NCI-H1048 (cell line): ENCODE results near the gene RPS15.

ENCODE experiments used
- DNase-seq: peaks from one replicate; lab custom pipeline; 2025; lab: John Stamatoyannopoulos, UW

The RPS15 gene

DNA sequence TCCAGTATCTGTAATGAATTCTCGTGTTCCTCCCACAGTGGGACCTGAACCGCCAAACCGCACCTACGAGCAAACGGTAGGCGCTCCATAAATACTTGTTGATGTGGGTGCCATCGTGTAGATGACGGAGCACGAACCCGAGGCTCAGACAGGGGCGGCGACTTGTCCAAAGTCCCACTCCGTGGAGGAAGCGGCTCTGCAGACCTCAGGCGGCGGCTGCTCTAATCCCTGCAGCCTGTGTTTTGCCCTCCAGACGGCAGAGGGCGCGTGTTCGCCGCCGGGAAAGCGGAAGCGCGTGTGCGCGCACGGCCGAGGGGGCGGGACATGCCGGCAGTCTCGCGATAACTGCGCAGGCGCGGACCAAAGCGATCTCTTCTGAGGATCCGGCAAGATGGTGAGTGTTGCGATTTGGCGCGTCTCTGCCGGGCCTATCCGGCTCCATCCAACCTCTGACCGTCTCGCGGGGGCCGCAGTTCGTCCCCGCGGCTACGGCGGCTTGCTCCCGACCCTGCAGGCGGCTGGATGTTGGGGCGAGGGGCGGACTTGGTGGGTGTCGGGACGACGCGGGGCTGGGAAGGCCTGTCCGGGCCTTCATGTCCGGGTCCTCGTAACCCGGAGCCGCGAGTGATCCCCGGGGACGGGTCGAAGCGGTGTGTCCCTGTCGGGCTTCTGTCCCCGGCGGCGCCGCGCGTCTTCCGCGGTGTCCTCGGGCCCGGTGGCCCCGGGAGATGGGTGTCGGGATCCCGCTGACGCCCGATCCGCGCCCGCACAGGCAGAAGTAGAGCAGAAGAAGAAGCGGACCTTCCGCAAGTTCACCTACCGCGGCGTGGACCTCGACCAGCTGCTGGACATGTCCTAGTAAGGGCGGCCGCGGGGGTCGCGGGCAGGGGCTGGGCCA, at the start of gene RPS15:
Gene RPS15, plus strand, starts transcription at position 362 of the 898 bp plus-strand sequence. Its CDS starts 30 bp downstream, at position 392.
- DNase-seq, result peak; percentile 84

DNA sequence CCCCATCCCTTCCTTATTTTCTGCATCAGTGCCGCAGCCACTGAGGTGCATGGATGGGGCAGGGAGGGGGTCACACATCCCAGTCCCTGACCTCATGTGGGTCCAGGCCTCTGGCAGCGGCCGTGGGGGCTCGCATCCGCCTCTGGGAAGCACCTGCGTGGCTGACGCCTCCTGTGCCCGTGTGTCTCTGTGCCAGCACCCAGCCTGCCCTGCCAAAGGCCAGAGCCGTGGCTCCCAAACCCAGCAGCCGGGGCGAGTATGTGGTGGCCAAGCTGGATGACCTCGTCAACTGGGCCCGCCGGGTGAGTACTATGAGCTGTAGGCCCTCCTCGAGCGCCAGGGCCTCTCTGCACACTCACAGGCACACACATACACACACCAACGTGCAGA, 49.6 kb upstream of the RPS15 start:
- DNase-seq, result no peak

DNA sequence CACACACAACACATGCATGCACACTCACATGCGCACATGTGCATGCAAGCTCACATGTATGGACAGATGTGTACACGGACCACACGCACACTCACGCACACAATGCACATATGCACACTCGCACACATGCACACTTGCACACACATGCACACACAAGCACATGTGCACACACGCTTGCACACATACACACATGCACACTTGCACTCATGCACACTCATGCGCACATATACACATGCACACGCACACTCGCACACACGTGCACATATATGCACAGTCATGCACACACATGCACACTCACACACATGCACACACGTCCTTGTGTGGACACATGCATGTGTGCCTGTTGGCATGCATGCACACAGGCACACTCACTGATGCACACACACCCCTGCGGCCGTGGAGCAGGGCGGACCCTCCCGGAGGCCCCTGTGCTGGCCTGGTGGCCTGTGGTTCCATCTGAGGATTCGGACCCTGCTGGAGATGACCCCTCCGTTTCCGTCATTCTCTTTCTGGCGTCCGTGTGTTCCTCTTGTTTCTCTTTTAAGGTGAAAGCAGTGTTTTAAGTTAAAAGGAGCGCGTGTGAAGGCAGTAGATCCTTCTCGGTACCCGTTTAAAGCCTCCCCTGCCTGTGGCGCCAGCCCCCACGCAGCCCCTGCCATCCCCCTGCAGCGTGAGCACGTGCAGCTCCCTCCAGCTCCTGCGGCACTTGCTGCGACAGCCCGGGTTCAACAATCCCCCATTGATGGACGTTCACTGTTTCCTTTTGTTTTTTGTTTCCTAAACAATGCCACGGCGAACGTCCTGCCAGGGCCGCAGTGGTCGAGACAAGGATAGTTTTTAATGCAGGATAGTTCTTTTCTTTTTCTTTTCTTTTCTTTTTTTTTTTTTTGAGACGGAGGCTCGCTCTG, 48.9 kb upstream of the RPS15 start:
- no peak for DNase-seq

DNA sequence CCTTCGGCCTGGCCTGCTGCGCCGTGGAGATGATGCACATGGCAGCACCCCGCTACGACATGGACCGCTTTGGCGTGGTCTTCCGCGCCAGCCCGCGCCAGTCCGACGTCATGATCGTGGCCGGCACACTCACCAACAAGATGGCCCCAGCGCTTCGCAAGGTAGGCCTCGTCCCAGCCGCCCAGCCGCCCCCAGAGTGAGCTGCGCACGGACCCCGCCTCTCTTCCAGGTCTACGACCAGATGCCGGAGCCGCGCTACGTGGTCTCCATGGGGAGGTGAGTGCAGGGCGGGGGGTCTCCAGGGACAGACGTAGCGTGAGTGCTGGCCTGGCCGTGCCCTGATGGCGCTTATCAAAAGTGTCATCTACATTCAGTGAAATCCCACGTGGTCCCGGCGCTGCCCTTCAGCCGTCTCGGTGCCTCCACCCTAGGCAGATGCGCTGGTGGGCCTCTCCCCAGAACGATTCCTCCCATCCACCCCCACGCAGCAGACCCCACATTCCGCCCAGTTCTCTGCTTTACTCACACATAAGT, 47.2 kb upstream of the RPS15 start:
- no peak for DNase-seq

DNA sequence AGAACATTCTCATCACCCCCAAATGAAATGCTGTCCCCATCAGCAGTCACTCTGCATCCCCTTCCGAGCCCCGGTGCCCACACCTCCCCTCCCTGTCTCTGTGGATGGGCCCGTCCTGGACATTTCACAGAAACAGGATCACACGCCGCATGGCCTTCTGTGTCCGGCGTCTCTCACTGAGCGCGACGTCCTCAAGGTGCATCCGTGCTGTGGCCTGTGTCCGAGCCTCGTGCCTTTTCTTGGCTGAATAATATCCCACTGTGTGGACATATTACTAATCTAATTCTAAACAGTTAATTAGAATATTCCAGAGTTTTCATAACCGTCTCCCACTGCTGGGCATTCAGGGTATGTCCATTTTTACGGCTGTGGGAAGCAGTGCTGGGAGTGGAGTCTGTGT, 45.8 kb upstream of the RPS15 start:
- no peak for DNase-seq

DNA sequence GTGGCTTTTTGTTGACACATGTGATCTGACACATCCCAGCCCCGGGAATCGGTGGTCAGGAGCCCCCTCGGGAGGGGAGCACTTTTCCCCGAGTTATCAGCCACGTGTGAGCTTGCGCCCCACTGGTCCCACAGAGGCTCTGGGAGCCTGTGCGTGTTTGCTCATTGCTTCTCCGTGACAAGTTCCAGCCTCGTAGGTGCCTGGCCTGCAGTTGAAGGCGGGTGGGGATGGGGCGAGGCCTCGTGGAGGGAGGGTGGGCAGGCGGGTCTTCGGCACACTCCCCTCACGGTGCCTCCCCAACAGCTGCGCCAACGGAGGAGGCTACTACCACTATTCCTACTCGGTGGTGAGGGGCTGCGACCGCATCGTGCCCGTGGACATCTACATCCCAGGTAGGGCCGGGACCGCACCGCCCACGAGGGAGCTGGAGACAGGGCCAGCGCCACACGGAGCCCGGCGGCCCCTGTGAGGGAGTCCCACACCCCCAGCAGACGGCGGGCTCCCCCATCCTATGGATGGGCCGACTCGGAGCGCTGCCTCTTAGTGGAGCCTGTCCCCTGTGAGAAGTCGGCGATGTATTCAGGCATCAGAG, 45.2 kb upstream of the RPS15 start:
- no peak for DNase-seq

DNA sequence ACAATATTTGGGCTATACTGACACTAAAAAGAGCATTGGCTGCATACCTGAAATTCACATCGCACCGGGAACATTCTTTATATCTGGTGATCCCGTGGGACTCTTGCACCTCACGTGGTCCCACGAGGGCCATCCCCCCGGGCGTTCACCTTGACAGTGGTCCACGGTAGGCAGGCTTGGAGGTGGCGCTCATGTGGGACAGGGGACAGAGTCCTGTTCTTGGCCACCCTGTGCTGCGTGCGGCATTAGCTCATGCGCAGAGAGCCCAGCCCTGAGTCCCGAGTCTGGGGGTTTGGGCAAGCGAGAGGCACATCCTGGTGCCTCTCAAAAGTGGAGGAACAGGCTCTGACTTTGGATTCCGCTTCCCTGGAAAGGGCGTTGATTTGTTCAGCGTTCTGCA, 44.4 kb upstream of the RPS15 start:
- no peak for DNase-seq

DNA sequence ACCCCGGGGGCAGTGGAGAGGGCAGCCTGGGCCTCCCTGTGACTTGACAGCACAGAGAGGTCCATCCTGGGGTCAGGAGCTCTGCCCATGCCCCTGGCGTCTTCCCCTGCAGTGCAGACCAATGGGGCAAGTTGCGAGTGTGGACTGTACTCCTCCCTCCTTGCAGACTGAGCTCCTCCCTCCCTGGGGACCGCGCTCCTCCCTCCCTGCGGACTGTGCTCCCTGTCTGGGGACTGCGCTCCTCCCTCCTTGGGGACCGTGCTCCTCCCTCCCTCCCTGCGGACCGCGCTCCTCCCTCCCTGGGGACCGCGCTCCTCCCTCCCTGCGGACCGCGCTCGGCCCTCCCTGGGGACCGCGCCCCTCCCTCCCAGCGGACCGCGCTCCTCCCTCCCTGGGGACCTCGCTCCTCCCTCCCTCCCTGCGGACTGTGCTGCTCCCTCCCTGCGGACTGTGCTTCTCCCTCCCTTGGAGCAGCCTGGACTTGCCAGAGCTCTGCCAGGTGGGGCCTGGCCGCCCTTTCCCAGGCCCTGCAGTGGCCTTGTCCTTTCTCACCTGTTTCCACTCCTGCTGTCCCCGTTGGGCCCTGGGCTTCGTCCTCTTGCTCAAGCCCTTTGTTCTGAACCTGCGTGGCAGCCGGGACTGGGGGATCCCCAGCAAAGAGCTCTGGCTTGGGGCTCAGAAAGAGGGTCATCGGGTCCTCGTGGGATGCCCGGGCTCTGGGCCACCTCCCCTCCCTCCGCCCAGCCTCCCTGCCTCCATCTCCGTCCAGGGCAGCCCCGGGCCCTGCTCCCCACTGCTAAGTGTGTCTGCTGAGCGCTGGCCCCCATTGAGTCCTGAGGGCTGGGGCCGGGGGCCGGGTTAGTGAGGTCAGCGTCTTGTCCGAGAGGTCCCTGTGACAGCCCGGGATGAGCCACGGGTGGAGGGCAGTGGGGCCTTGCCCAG, 43.7 kb upstream of the RPS15 start:
- no peak for DNase-seq

DNA sequence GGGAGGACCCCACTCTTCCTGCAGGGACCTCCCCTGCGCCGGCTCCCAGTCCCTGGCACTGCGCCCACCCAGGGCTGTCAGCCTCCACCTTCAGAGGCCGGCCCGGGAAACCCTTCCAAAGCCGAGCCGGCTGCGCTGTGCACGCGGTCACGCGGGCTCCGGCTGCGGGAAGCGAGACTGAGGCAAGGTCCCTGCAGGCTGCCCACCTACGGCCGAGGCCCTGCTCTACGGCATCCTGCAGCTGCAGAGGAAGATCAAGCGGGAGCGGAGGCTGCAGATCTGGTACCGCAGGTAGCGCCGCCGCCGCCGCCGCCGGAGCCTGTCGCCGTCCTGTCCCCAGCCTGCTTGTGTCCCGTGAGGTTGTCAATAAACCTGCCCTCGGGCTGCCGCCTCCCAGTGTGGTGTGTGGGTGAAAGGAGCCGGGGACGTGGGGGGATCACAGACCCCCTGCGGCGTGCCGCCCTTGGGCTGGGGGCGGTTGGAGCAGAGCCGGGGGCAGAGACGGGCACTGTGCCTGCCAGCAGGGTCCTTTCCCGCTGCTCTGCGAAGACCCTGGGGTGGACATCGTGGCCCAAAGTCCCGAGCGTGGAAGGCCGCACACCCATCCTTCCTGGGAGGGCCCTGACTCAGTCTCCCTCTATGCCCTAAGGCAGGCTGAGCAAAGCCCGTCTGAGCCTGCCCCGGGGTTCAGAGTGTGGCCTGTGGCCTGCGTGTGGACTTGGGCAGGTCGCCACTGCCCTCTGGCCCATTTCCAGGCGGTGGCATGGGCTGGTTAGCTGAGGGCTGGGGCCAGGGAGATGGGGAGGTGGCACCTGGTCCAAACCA, 42.8 kb upstream of the RPS15 start:
- DNase-seq, result no peak

DNA sequence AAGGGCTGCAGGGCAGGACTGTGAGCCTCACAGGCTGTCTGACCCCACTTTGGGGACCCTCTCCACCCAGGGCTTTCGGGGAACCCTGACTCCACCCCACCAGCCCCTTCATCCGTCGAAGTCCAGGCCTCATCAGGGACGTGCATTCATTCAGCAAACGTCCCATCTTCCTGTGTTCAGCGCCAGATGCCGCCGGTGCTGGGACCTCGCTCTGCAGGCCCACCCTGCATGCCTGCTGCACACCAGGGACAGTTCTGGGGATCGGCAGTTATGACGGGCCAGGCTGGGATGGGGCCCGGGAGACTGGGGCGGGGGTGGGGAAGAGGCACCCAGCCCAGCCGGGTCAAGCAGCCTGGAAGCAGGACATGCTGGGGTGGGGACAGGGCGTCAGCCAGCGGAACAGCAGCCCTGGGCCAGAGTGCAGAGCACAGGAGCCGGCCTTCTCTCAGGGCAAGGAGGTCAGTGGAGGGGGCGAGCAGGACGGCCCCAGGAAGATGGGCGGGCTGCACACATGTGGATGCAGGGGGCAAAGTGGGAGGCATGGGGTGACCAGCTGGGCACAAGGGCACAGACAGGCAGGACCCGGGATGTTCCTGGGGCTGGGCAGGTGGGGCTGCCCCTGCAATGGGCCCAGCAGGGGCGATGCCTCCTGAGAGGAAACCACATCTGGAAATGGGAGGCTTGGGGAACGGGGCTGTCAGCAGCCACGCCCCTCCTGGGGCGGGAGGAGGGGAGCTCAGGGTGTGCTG, 42.0 kb upstream of the RPS15 start:
- no peak for DNase-seq

DNA sequence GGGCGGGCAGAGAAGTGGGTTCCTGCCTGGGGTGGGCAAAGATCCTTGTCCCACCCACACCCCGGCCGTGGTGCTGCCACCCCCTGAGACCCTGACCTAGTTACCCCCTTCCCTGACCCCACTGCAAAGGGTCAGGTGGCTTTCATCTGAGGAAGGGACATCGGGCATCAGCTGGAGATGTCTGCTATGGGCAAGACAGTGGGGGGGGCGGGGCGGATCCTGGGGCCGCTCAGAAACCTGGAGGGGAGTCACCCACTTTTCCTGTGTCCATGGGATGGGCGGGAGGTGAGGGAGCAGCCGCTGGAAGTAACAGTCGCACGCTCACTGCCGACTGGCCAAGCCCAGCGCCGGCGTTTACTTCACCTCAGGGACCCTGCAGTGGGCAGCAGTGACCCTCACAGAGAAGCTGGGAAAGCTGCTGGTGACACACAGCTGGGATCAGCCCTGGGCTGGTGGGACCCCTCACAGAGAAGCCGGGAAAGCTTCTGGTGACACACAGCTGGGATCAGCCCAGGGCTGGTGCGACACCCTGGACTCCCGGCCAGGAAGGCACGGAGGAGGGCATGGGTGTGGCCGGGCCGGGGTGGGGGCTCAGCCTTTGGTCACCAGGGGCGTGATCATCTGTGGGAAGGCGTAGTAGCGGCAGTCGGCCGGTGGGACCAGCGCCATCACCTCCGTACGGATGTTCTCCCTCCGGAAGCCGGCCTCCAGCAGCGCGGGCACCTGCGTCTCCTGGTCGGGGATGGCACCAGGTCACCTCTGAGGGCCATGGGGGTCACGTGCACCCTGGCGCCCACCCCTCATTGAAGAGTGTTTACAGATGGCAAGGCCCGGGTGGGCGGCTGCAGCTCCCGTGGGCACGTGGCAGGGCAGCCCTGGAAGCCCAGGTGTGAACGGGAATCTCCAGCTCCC, 41.2 kb upstream of the RPS15 start:
- no peak for DNase-seq

DNA sequence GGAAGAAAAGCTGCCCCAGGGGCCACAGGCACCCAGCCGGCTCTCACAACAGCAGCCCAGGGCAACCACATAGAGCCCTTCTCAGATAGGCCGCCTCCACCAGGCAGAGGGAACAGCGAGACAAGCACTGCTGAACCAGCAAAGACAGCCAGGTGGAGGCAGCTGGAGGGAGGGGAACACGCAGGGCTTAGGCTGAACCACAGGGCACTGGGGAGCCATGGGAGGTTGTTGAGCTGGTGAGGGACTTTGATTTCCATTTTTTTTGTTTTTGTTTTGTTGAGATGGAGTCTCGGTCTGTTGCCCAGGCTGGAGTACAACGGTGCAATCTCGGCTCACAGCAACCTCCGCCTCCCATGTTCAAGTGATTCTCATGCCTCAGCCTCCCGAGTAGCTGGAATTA, 40.4 kb upstream of the RPS15 start:
- no peak for DNase-seq

DNA sequence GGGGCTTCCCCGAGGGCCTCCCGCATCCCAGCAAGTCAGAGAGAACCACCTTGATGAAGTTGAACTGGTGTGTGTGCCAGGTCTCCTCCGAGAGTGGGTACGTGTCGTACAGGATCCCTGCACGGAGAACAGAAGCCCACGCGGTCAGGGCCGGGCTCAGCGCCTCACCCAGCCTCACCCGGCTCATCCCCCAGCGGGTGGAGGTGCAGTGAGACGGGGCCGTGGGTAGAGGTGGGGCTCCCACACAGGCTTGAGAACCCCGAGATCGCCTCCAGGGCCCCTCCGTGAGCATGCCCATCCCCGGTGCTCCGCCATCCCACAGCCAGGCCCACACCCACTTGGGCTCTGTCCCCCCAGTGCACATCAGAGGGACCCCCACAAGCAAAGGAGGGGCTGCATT, 39.1 kb upstream of the RPS15 start:
- DNase-seq, result no peak

DNA sequence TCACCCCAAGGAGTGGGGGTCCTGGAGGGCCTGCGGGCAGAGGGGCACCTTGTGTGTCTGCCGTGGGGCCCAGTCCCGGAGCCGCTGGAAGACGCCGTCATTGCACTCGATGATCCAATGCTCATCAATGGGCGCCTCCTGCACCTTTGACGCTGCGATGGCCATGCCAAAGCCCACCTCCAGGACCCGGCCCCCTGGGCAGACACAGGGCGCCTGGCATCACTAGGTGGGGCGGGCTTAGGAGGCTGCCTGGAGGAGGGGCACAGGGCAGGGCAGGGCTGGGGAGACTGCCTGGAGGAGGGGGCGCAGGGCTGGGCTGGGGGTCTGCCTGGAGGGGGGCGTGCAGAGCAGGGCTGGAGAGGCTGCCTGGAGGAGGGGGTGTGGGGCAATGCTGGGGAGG, 38.5 kb upstream of the RPS15 start:
- DNase-seq, result no peak

DNA sequence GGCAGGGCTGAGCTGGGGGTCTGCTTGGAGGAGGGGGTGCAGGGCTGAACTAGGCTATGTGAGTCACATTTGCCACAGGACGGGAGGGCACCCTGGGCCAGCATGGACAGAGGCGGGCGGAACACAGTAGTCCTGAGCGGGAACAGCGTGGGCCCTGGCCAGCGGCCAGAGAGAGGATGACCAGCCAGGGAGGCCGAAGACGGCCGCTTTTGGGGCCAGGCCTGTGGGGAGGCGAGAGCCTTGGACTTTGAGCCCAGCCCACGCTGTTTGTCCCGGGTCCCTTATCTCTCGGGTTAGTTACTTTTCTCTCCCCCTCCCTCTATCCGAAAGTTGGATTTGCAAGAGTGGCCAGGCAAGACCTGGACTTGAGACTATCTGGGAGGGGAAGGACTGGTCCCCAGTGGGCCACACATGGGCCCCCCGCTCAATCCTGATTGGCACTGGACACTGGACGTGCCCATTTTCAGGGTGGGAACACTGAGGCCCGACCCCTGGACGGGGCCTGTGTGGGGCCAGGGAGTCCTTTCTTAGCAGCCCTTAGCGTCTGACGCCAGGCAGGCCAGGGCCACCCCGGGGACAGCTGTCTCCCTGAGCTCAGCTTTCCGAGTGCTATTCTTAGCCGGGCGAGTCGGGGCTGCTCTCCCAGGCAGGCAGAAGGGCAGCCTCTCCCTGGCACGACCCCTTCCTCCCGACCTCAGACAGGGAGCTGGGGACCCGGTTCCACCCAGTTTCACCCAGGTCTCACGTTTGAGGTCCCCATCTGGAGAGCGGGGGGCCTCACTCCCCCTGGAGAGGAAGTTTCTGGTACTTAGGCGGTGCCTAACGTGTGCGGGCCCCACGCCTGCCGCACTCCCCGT, 37.7 kb upstream of the RPS15 start:
- DNase-seq, result no peak

DNA sequence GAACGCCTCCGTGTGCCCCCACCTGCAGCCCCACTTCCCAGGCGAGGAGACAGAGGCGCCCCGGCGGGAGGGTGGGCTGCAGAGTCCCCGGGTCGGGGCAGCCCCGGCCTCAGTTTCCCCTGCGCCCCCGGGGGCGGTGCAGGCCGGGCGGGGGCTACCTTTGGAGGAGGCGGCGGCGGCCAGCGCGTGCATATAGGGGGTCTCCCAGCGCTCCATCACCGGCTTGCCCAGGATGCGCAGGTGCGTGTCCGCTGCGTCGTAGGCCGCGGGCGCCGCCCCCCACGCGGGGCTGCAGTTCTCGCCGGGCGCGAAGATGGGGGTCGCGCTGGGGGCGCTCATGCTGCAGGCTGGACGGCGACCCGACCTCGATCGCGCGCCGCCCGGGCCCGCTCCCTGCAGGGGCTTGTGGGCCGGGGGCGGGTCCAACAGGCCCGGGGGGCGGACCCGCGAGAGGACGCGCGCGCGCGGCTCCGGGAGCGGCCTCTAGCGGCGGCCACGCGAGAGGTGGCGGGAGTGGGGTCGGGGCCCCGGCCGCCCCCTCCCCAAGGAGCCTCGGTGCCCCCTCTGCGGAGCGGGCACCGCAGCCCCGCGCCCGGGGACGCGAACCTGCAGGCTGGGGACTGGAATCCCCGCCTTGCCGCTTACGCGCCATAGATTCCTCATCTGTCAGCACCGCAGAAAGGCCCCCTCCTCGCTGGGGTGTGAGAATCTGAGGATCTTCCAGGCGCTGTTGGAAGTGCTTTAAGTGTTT, 36.9 kb upstream of the RPS15 start, which contains the start of gene GAMT:
Gene GAMT, minus strand, starts transcription at position 405 of the 751 bp plus-strand sequence. Its CDS starts 66 bp downstream, at position 339.
- no peak for DNase-seq

DNA sequence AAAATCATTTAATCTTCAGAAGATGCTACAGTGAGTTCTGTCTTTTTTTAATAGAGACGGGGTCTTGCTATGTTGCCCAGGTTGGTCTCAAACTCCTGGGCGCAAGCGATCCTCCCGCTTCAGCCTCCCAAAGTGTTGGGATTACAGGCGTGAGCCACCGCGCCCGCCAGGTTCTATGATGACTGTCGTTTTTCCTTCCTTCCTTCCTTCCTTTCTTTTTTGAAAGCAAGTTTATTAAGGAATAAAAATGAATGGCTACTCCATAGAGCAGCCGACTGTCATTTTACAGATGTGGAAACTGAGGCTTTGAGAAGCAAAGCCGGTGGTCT, 36.3 kb upstream of the RPS15 start:
- no peak for DNase-seq
